ENCODE results near the gene PDCD4. TPM values are rescaled to one million over a fixed set of nuclear protein-coding genes. Genes with fewer than 3 reads are reported as not detected.

PDCD4 gene
- total and polyA plus RNA-seq, 9 of the 15 experiments (the other 6 are each of a cell fraction or from before 2014, with no cell fraction given), result 12.9 to 44.1 (median 33.7) TPM

DNA sequence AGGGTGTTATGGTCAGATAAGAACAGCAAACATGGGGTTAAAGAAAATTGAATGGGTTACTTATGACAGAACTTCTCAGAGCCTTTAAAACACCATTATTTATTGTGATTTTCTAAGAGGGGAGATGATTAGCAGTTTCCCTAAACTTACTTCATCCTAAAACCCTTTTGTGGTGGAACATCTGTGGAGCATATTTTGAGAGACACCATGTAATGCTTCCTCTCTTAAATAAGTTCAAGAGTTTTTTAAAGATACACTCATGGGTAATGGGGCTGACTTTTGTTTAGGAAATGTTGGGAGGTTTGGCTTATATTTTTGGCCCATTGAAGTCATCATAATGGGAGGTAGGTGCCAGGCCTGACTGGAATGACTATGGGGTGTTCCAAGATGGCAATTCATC is 8.4 kb upstream of the PDCD4 start:
- FAIRE-seq, result no peak
- intact Hi-C loops (cut with micrococcal nuclease), result no loop called here

DNA sequence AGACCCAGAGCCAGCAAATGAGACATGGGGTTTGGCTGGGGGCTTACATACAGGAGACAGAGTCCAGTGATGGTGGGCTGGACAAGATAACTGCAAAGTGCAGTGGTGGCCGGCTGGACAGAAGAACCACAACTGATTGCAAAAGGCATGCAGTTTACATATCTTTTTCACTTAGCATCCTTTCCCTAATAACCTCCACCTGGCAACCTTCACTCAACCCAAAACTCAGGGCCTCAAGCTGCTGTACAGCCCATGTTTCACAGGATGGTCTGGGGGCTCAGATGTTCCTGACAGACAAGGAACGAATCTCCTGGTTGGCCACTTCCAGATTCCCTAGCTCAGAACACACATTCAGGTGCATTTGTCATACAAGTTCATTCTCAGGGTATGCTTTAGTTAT is 7.8 kb upstream of the PDCD4 start:
- in situ Hi-C loops (cut with MboI) (no loop called here), intact Hi-C loops (cut with micrococcal nuclease) (no loop called here)
- Histone ChIP-seq H3K9me3 (replicated peaks; ENCODE audit: control insufficient read depth, insufficient read depth, low read depth, low read length) (no peaks in the 10 kb centered on the region), H3K27me3 (ENCODE audit: control insufficient read depth in 2 of 2, insufficient read depth in 2 of 2, low read length in 2 of 2) (no peaks in the 10 kb centered on the region), H3K4me3 (no peak overlapping the region), H3K79me2 (ENCODE audit: control insufficient read depth, insufficient read depth, low read length) (no peaks in the 10 kb centered on the region), H4K20me1 (replicated peaks; ENCODE audit: control insufficient read depth, insufficient read depth, low read length) (no peaks in the 10 kb centered on the region), H3K4me2 (ENCODE audit: insufficient read depth, low read length) (no peak overlapping the region), H3K27ac (ENCODE audit: extremely low read depth, low read depth, low read length) (no peak overlapping the region; the same call in 2 of the 3 replicates), H3K36me3 (ENCODE audit: control insufficient read depth, insufficient read depth, low read length) (no peaks in the 10 kb centered on the region), H2AFZ (ENCODE audit: low read depth, low read length) (peak overlapping the region; percentile 99), H3K4me1 (replicated peaks in 1 of 2; ENCODE audit: control insufficient read depth in 2 of 2, insufficient read depth in 2 of 2, low read length in 2 of 2) (peaks cover 18 to 64% of the 10 kb centered on the region in 2 experiments), H3K9ac (ENCODE audit: insufficient read depth in 1 of 2, low read depth in 2 of 2, low read length in 2 of 2) (no peak overlapping the region), H3K9me1 (ENCODE audit: control insufficient read depth, insufficient read depth, low read length) (no peaks in the 10 kb centered on the region)
- WGBS (ENCODE audit: insufficient coverage, low coverage, missing lambda C conversion rate), result 71% methylated on average over 2 of the region's 2 CpGs
- no peak for ATAC-seq
- ChIA-PET POLR2A (no interaction called here), CTCF (ENCODE audit: low intra/inter-chr PET ratio) (no interaction called here)
- TF ChIP-seq SPI1 (IDR thresholded peaks at IDR 0.05; ENCODE audit: borderline replicate concordance, low read depth, low read length), result no peak
- TF ChIP-seq ZKSCAN3 (CRISPR knock-in tag; IDR thresholded peaks at IDR 0.05), result no peak
- TF ChIP-seq TFAM (CRISPR knock-in tag; conservative IDR thresholded peaks at IDR 0.05), result no peak
- no peak for TF ChIP-seq ZFP1 (CRISPR knock-in tag; IDR thresholded peaks at IDR 0.05)
- TF ChIP-seq ZZZ3 (IDR thresholded peaks at IDR 0.05), result no peak
- no peak for TF ChIP-seq SMAD1 (IDR thresholded peaks at IDR 0.05; ENCODE audit: low read depth, low read length, partially characterized antibody)
- no peak for TF ChIP-seq ZNF140 (CRISPR knock-in tag; IDR thresholded peaks at IDR 0.05)
- TF ChIP-seq HNRNPH1 (optimal IDR thresholded peaks at IDR 0.05; ENCODE audit: low read depth, low read length), result no peak
- no peak for TF ChIP-seq ETS2 (tag; IDR thresholded peaks at IDR 0.05; ENCODE audit: borderline replicate concordance, poor library complexity, severe bottlenecking)
- no peak for TF ChIP-seq HDAC3 (IDR thresholded peaks at IDR 0.05; ENCODE audit: borderline replicate concordance, partially characterized antibody)
- no peak for TF ChIP-seq GATAD2A (IDR thresholded peaks at IDR 0.05)
- no peak for DNase-seq (ENCODE audit: extremely low read depth in 1 of 4, low spot score in 3 of 4)
- no TSS peak for BruUV-seq (replicated peaks)
- FAIRE-seq, result no peak

More for the DNA sequence above, 8.4 kb upstream of the PDCD4 start:
- H3K9ac ChIP-seq (ENCODE audit: insufficient read depth in 1 of 2, low read depth in 2 of 2, low read length in 2 of 2), result no peak overlapping the region
- H3K9me3 ChIP-seq (replicated peaks; ENCODE audit: control insufficient read depth, insufficient read depth, low read depth, low read length), result no peaks in the 10 kb centered on the region
- in situ Hi-C loops (cut with MboI), result no loop called here
- POLR2A ChIA-PET, result interaction anchor here (1.2 kb wide), 1 partner anchor 8 kb away, joined by 3 read pairs; the partner anchor contains the start of gene PDCD4
- H2AFZ ChIP-seq (ENCODE audit: low read depth, low read length), result 0 out of 2 replicates have a peak overlapping the region, but pooled peaks have one; percentile 30
- no peak overlapping the region for H3K4me3 ChIP-seq
- H3K79me2 ChIP-seq (ENCODE audit: control insufficient read depth, insufficient read depth, low read length), result no peaks in the 10 kb centered on the region
- TF ChIP-seq ZNF239 (CRISPR knock-in tag; IDR thresholded peaks at IDR 0.05) (peak; percentile 82), PHF8 (IDR thresholded peaks at IDR 0.05; ENCODE audit: borderline replicate concordance, low read length) (no peak)
- CTCF ChIA-PET (ENCODE audit: low intra/inter-chr PET ratio), result no interaction called here
- H3K9me1 ChIP-seq (ENCODE audit: control insufficient read depth, insufficient read depth, low read length), result no peaks in the 10 kb centered on the region
- no peaks in the 10 kb centered on the region for H3K27me3 ChIP-seq (ENCODE audit: control insufficient read depth in 2 of 2, insufficient read depth in 2 of 2, low read length in 2 of 2)
- H4K20me1 ChIP-seq (replicated peaks; ENCODE audit: control insufficient read depth, insufficient read depth, low read length), result no peaks in the 10 kb centered on the region
- H3K36me3 ChIP-seq (ENCODE audit: control insufficient read depth, insufficient read depth, low read length), result no peaks in the 10 kb centered on the region
- no peak overlapping the region for H3K4me2 ChIP-seq (ENCODE audit: insufficient read depth, low read length)
- ATAC-seq, result no peak
- no TSS peak for BruUV-seq (replicated peaks)
- no peak for DNase-seq (ENCODE audit: extremely low read depth in 1 of 4, low spot score in 3 of 4)
- no peak overlapping the region for H3K27ac ChIP-seq (ENCODE audit: extremely low read depth, low read depth, low read length)
- peaks cover 20 to 68% of the 10 kb centered on the region in 2 experiments for H3K4me1 ChIP-seq (replicated peaks in 1 of 2; ENCODE audit: control insufficient read depth in 2 of 2, insufficient read depth in 2 of 2, low read length in 2 of 2)
